Measurements from ENCODE around the gene TUBGCP2. TPM values are rescaled to one million over a fixed set of nuclear protein-coding genes. Genes with fewer than 3 reads are reported as not detected.

TUBGCP2 gene
- polyA plus RNA-seq, 1 donor (not counting 4 experiments of a cell fraction or from before 2014, with no cell fraction given), result 55.8 TPM

DNA sequence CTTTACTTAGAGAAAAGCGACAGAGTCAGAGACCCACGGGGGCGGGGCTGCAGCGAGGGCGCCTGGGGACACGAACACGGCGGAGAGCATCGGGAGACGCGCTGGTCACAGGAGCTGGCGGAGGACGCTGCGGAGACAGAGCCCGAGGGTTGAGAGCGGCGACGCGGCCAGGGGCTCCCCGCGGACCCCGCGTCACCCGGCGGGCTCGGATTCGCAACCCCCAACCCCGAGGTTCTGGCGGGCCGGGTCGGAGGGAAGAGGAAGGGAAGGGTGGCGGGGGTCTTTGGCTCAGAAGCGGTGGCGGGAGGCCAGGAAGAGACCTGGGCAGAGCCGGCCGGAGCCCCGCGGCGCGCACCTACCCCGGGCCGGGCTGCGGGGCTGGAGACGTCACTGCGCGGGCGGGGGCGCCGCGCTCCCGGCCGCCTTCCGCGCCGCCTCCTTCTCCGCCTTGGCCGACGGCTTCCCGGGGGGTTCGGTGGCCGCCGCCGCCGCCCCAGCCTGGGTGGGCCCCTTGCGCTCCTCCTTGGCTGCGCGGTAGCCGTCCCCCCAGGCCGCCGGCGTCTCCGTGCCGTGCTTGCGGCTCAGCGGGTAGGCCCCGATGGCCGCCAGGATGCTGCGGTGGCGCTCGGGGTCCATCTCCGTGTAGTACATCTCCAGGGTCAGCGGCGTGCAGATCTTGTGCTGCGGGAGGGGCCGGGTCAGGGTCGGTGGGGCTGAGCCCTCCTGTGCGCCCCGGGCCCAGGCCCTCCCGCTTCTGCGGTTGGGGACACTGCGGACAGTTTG, 17.0 kb upstream of the TUBGCP2 start:
- DNase-seq (ENCODE audit: low read depth, low spot score) (no peak), FAIRE-seq (no peak)
- no peaks in the 10 kb centered on the region for H3K36me3 ChIP-seq (ENCODE audit: control insufficient read depth in 2 of 2, extremely low read depth in 1 of 2, insufficient read depth in 2 of 2, low read length in 2 of 2)
- no peaks in the 10 kb centered on the region for H3K9me1 ChIP-seq (ENCODE audit: control insufficient read depth, extremely low read depth, insufficient read depth, low read length)
- no peak overlapping the region for H3K27ac ChIP-seq (ENCODE audit: control insufficient read depth, insufficient read depth, low read length)
- H3K9ac ChIP-seq (ENCODE audit: control insufficient read depth, extremely low read depth, insufficient read depth, low read length), result no peak overlapping the region
- H3K27me3 ChIP-seq (ENCODE audit: control insufficient read depth, extremely low read depth, insufficient read depth, low read length), result peaks cover 50% of the 10 kb centered on the region
- H3K9me3 ChIP-seq (ENCODE audit: control insufficient read depth, low read depth, low read length), result no peaks in the 10 kb centered on the region
- peak overlapping the region; percentile 62 for H3K4me2 ChIP-seq (ENCODE audit: control insufficient read depth, extremely low read depth, insufficient read depth, low read depth, low read length)
- TF ChIP-seq, protein P1, sequence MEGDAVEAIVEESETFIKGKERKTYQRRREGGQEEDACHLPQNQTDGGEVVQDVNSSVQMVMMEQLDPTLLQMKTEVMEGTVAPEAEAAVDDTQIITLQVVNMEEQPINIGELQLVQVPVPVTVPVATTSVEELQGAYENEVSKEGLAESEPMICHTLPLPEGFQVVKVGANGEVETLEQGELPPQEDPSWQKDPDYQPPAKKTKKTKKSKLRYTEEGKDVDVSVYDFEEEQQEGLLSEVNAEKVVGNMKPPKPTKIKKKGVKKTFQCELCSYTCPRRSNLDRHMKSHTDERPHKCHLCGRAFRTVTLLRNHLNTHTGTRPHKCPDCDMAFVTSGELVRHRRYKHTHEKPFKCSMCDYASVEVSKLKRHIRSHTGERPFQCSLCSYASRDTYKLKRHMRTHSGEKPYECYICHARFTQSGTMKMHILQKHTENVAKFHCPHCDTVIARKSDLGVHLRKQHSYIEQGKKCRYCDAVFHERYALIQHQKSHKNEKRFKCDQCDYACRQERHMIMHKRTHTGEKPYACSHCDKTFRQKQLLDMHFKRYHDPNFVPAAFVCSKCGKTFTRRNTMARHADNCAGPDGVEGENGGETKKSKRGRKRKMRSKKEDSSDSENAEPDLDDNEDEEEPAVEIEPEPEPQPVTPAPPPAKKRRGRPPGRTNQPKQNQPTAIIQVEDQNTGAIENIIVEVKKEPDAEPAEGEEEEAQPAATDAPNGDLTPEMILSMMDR (optimal IDR thresholded peaks at IDR 0.05 in 1 of 3, IDR thresholded peaks at IDR 0.05 in 1 of 3, conservative IDR thresholded peaks at IDR 0.05 in 1 of 3; ENCODE audit: extremely low read depth in 1 of 3, insufficient read depth in 2 of 3, low read length in 3 of 3), result no peak
- peak; percentile 81 for TF ChIP-seq EZH2 (IDR thresholded peaks at IDR 0.05; ENCODE audit: low read length)
- H4K20me1 ChIP-seq (ENCODE audit: control insufficient read depth, extremely low read depth, insufficient read depth, low read length), result no peaks in the 10 kb centered on the region
- H3K4me3 ChIP-seq (ENCODE audit: control insufficient read depth in 2 of 3, extremely low read depth in 1 of 3, insufficient read depth in 2 of 3, low read depth in 1 of 3, low read length in 3 of 3), result peak overlapping the region; percentile 20 to 48 (median 30)
- no peaks in the 10 kb centered on the region for H3K79me2 ChIP-seq (ENCODE audit: control insufficient read depth, insufficient read depth, low read length)
- dilution Hi-C loops (cut with MboI; ENCODE audit: extremely low pct_ligation_motif_present, low sequenced_read_pairs), result no loop called here
- H2AFZ ChIP-seq (ENCODE audit: control insufficient read depth, low read length), result no peak overlapping the region
- peaks cover 8% of the 10 kb centered on the region for H3K4me1 ChIP-seq (ENCODE audit: control insufficient read depth, extremely low read depth, insufficient read depth, low read length)

DNA sequence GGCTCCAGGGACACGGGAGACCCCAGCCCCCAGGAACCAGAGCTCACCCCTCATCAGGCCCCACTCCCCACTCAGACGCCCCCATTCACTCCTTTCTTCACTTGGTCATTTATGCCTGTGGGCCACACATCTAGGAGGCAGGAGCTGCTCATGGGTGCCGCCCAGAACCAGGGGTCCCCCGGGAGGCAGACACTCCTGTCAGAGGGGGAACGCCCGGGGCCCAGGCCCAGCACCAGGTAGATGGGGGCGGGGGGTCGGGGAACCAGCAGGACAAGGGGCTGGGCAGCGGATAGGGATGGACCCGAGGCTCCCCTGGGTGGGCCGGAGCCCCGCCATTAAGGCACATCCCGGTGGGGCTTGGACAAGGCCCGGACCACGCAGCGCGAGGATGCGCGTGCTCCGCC, 16.2 kb upstream of the TUBGCP2 start:
- dilution Hi-C loops (cut with MboI; ENCODE audit: extremely low pct_ligation_motif_present, low sequenced_read_pairs), result no loop called here
- H3K4me2 ChIP-seq (ENCODE audit: control insufficient read depth, extremely low read depth, insufficient read depth, low read depth, low read length), result no peak overlapping the region

More for the DNA sequence above, 16.2 kb upstream of the TUBGCP2 start:
- Histone ChIP-seq H3K9me3 (ENCODE audit: control insufficient read depth, low read depth, low read length) (no peaks in the 10 kb centered on the region), H3K4me3 (ENCODE audit: control insufficient read depth in 2 of 3, extremely low read depth in 1 of 3, insufficient read depth in 2 of 3, low read depth in 1 of 3, low read length in 3 of 3) (peak overlapping the region in 1 of 3 experiments; percentile 30), H3K79me2 (ENCODE audit: control insufficient read depth, insufficient read depth, low read length) (no peaks in the 10 kb centered on the region), H3K9me1 (ENCODE audit: control insufficient read depth, extremely low read depth, insufficient read depth, low read length) (no peaks in the 10 kb centered on the region), H2AFZ (ENCODE audit: control insufficient read depth, low read length) (no peak overlapping the region), H3K27ac (ENCODE audit: control insufficient read depth, insufficient read depth, low read length) (no peak overlapping the region), H3K9ac (ENCODE audit: control insufficient read depth, extremely low read depth, insufficient read depth, low read length) (no peak overlapping the region), H3K4me1 (ENCODE audit: control insufficient read depth, extremely low read depth, insufficient read depth, low read length) (peaks cover 6% of the 10 kb centered on the region), H4K20me1 (ENCODE audit: control insufficient read depth, extremely low read depth, insufficient read depth, low read length) (no peaks in the 10 kb centered on the region), H3K27me3 (ENCODE audit: control insufficient read depth, extremely low read depth, insufficient read depth, low read length) (peaks cover 50% of the 10 kb centered on the region), H3K36me3 (ENCODE audit: control insufficient read depth in 2 of 2, extremely low read depth in 1 of 2, insufficient read depth in 2 of 2, low read length in 2 of 2) (no peaks in the 10 kb centered on the region)
- no peak for FAIRE-seq
- TF ChIP-seq, protein P1 (optimal IDR thresholded peaks at IDR 0.05 in 1 of 3, IDR thresholded peaks at IDR 0.05 in 1 of 3, conservative IDR thresholded peaks at IDR 0.05 in 1 of 3; ENCODE audit: extremely low read depth in 1 of 3, insufficient read depth in 2 of 3, low read length in 3 of 3), result no peak
- no peak for TF ChIP-seq EZH2 (IDR thresholded peaks at IDR 0.05; ENCODE audit: low read length)
- no peak for DNase-seq (ENCODE audit: low read depth, low spot score)

All from keratinocyte (primary cell).